NCI-H2196 (cell line): Measurements from ENCODE around the gene NRG2.

ENCODE experiments used
- DNase-seq: peaks from one replicate; lab custom pipeline; 2025; ENCODE audit not compliant: unreplicated experiment; lab: John Stamatoyannopoulos, UW

The NRG2 gene

DNA sequence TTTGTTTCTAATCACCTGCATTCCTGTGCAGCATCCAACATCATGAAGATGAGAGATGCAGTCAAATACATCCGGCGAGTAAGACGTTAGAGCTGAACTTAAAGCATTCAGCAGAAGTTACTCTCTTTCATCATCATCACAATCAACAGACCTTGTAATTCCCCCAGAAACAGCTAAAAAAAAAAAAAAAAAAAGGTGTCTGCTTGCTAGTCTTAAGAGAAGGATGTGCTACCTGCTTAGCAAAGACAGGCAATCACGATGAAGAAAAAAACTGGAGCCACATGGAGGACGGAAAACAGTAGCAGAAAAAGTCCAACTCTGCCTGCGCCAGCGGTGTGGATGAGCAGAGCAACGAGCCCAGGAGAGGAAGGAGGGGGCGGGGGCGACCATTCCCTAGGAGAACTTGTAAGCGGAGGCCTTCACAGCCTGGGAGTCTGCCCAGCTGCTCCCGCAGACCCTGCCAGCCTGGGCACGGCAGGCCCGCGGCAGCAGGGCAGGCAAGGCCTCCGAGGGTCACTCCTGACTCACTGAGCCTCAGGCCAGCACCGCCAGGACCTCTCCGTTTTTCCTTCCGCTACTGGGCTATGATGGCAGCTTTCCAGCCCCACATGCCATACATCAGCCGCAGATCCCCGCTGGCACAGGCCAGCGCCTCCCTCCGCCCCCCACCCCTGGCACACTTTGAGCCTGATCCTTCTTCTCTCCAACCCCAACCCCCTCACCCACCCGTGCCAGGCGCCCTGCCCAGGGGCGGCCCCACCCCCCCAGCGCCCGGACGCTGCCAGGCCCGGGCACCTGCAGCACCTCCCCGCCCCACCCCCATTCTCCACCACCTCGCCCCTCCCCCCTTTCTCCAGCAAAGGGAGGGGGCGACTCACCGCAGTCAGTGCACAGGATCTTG lies 1.4 kb downstream of the NRG2 start:
- peak; percentile 65 for DNase-seq

DNA sequence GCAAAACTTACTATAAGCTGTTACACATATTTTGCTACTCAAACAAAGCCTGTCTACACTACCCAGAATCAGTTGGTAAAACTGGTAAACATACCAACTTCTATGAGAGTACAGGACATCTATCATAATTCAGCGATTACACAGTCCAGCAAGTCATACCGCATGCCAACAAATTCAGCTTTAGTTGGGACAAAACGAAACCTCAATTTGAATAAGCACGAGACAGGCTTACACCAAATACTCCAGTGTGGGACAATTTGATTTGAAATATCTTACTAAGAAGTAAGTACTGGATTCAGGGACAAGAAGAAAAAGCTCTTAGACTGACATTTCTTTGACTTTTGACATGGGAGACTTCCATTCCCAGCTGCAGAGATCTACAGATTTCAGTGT lies 2.0 kb downstream of the NRG2 start:
- DNase-seq: no peak

DNA sequence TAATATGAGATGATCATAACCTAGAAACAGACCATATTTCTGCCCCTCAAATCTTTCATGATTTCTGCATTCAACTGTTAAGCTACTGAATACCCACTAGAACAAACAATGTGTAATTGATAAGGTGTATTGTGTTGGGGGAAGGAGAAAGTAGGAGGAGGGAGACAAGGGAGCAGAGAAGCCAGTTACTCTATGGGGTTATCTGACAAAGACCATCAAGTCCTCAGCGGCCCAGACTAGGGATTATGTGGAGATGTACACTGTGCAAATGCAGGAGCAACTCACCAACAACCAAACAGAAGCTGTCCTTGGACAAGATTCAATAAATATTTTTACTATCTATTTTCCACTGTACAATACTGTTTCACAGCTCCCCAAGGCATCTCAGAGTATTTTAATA lies 2.7 kb downstream of the NRG2 start:
- DNase-seq: no peak

DNA sequence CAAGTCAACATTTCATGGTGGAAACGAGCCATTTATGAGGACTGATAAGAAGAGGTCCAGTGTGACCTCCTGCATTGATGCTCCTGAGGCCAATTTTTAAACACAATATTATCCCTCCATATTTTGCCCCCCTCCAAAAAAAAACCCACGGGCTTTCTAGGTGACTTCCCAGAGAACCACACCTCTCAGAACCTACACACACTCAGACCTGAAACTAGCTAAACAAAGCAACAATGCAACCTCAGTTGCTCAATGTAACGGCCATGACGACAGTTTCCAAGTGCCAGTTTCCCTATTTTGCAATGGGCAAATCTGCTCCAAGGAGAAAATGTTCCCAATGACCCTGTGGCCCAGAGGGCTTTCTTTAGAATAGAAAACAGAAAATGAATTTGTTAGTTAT lies 3.5 kb downstream of the NRG2 start:
- DNase-seq: no peak

DNA sequence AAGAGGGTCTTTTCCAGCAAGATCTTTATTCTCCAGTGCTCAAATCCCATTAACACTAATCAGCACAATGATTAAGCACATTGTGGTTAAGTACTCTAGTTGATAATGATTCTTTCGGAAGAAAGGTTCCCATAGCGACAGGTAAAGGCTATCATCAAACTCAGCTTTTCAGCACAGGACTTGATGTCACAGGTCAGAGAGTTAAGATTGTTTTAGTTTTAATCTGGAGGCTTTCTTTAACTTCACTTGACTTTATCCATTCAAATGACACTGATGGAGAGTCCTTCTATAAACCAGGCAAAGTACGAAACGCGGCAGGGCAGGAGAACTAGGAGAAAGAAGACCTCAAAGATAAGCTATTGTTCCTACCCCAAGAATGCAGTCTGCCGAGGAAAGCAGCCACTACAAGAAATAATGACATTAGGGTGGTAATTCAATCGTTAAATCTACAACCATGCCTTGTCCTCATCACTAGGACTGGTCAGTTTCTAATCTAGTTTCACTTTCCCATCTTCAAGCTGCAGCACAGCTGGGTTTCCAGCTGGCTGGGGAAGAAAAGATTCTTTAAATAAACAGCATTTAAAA lies 4.6 kb downstream of the NRG2 start:
- peak; percentile 37 for DNase-seq

DNA sequence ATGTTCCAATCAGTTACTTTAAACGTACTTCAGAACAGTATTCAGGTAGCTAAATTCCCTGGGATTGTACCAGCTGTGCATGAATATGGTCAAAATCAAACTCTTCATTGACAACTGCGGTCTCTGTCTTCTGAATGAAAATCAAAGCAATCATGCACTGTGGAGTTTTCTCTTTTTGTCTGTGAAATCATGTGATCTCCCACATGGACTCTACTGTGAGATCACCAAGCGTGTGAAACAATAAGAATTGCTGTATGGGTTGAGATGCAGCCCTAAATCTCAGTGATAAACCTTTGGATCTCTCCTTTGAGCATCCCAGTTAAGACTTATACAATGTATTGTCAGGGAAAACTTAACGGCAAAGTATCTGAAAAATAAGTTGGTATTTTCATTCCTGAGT lies 6.1 kb downstream of the NRG2 start:
- DNase-seq: no peak

DNA sequence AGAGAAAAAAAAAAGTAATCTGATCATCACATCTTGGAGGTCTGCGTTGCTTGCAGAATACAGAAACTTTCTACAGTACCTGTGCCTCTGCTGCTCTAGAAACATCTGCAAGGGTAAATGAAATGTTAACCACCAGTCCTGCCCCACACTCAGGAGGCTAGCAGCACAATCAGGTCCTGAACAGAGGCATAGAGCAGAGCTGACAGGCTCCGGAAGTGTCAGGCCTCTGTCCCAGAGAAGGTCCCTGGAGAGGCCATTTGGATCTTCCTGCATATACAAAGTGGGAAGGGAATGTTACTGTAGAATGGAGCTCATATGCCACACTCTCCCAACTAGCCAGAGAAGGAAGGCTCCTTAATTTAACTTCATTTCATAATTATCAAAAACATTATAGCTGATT lies 7.2 kb downstream of the NRG2 start:
- no peak for DNase-seq

DNA sequence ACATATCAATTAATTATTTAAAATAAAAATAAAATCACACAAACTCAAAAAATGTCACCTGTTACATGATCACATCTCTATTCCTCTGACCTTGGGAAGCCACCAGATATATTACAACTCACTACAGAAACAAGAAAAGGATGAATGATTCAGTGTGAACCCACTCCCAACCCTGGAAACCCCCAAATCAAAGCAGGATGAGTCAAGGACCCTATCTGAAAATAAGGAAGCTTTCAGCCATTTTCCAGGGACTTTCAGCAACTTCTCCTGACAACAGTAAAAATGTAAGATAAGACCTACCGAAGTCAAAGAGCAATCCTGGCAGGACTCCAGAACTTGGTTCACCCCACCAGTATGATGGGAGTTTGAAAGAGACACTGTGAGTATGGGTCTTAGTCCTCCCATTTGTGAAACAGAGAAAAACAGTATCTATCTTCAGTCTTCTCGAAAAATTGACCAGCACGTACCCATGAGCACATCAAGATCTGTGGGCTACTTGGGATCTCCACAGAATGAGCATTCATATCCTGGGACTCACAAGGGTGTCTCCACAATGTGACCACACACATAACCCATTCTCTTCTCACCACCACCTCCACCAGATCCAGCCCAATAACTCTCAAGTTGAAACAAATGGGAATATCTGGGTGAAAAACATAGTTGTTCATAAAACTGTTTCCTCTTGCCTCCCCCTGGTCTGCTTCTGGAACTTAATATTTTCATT lies 9.9 kb downstream of the NRG2 start:
- no peak for DNase-seq

DNA sequence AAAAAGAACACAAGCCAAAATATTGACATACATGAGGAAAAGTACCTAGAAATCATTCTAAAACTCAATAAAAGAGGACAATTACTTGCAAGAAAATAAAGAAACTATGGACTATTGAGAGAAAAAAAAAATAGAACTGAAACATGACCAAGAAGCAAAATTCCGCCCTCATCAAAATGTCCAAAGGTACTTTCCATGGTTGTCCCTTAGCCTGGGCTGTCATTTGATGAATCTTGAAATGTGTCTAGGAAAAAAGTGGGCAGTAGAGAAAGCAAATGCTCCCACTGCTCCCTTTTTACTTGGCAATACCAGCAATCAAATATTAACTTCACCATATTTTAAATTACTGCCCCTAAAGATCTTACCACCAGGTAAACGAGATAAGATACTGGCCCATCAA lies 10.8 kb downstream of the NRG2 start:
- DNase-seq: no peak

DNA sequence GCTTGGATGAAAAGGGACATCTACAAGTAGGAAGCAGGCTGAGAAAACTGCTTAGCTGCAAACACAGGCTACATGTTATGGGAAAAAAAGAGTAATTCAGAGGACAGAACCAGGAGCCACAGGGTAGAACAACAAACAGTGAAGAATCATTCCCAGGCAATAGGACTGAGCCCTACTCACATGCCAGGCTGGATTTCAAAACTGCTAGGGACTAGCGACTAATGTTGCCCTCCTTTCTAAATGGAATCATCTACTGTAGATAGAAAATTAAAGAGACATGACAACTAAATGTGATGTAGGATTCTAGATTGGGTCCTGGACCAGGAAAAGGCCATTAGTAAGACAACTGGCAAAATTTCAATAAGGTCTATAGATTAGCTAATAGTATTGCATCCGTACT lies 15.3 kb downstream of the NRG2 start:
- DNase-seq: no peak

DNA sequence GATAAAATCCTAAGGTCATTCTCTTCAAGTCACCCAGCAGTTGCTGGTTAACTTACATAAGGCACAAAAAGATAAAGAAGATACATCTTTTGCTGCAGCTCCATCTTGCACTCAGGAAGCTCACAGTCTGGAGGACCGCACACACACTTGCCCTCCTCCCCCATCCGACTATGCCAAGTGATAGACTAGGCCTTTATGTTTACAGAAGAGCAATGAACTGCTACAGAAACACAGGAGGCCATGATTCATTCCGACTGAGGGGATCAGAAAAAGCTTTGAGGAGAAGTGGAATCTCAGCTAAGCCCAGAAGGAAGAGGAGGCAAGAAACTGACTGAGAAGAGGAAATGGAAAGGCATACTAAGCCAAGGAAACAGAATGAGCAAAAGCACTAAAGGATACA lies 17.4 kb downstream of the NRG2 start:
- no peak for DNase-seq

DNA sequence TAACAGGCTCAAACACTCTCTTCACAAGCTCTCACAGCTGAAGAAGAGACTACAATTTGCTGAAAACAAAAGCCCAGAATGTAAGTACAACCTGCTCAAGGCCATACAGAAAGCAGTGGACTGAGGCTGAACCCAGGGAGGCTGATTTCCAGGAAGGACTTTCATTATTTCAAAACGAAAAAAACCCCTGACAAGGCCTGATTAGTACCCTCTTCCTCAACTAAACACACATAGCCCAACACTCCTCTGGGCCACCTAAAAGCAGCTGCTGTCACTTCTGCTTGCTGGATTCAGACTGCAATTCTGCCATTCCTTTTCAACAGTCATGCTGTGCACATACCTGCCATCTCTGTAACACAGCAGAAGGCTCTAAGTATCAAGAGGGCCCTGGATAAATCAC lies 18.2 kb downstream of the NRG2 start:
- DNase-seq: no peak

DNA sequence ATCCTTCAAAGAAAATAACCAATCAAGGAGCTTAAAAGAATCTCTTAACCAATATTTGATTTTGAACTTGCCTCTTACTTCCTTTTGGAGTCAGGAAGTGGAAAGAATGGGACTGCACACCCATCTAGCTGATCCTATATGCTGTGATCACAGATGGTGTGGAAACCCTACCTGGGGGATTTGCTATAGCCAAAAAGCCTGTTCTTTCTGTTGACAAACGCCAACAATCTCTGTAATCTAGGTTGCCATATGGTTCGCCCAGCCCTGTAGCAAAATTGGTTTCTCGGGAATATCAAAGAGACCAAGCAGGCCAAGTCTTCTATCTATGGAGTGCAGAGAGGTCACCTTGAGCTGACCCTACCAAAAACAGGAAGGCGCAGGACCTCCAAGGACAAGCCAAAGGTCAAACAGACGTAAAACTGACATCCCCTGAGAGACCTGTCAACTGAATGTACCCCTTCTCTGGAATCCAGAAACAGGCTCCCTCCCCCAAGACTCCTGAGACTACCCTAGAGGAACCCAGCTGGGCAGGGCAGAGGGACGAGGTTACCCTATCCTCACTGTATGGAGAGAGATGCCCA lies 19.4 kb downstream of the NRG2 start:
- DNase-seq: no peak

DNA sequence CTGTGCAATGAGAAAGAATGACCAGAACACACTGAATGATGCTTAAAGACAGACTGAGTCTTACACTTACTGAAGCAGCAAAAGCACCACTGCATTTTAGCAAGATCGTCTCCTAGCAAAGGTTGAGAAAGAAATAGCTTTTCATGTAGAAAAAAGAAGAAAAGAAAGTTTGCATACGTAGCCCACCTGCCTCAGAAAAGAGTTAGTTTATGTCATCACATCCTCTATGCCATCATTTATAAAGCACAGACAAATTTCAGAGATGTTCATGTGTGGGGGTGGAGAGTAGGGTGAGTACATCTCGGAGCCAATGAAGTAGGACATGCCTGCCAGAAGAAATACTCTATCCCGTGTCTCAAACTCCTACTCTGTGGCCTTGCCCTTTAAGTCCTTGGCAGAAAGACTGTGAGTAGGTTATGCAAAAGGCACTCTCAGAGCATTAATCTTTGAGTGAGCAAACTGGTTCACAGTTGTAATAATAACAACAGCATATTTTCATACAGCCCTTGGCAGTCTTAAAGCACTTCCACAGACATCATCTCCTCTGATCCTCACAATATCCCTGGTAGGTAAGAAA lies 22.4 kb downstream of the NRG2 start:
- DNase-seq: no peak

DNA sequence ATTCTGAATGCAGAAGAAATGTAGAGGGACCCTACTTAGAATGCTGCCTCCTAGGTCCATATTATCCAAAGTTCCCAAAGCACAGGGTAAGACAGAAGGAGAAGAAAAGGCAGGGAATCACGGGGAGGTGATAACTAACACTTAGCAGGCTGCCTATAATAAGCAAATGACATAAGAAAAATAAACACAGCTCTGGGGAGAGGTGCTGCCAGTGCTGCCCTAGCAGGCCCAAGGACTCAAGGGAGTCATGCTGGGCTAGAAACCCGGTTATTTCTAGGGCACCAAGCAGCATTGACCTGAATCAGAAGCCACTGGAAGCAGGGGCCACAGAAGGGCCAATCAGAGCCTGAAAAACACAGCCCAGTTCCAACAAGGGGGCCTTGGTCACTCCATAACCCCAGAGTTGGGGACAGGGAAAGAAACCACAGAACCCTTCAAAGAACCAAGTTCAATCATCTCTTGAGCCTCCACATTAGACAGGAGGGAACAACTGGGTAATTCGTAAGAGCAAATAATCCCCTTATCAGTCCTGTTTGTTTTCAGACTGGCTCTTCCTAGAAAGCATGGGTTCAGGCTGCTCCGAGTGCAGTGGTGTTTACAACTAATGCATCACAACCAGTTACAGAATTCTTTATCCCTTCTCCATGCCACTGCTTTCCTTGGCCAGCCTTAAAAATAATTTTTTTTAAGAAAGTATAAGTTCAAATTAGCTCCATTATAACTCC lies 24.0 kb downstream of the NRG2 start:
- no peak for DNase-seq

DNA sequence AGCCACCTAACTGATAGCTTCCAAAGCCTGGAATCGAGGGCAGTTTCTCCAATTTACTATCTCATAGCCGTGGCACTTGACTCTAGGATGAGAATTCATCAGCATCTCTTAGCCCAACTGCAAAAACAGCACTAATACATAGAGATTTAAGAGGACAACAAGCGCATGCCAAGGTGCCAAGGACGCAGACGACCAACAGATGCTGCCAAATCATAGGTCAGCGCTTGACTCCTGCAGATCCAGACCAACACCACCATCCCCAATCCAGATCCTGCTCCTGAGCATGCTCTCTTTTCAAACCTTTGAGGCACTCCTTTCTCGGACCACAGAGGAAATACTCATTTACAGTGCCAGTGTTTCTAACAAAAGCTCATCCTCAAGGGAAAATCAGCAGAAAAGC lies 24.6 kb downstream of the NRG2 start:
- DNase-seq: no peak

DNA sequence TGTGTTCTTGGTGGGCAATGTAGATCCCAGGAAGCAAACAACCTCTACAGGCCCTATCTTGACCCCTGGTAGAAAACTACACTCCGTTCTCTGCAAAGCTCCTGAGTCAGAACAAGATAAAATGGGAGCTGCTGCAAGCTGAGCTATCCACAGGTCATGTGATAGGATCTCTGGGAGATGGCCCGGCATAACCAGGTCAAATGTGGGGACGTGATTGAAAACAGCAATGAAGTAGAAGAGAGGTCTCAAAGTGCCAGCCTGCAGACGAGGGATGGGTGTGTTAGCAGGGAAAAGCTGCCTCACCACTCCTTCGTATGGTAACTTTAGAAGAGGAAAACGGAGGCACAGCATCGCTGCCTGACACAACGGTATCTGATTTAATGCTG lies 25.0 kb downstream of the NRG2 start:
- no peak for DNase-seq

DNA sequence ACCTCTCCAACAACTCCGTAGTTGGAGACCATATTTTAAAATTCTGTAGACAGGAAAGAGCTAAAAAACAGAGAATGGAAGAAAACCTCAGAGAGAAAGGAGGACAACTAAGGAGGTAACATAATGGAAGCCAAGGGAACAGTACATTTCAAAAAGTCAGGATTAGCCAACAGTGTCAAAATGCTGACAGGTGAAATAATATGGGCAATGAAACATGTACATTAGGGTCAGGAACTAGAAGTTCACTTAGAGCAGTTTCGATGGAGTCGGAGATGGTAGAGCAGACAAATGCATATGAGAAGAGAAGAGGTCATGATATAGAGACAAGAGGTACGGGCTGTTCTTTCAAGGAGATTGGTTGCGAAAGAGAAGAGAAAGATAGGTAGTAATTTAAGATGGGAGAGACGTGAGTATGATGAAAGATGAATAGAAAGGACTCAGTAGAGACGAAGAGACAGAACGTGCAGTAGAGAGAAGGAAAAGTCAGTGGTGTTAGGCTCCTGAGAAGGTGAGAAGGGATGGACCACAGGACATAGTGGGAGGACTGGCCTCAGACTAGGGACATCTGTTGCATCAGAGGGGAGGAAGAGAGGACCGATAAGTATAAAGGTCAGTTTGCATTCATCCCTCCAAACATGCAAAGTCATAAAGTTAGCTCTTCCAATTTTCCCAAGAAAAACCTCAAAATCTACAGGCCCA lies 25.6 kb downstream of the NRG2 start:
- no peak for DNase-seq

DNA sequence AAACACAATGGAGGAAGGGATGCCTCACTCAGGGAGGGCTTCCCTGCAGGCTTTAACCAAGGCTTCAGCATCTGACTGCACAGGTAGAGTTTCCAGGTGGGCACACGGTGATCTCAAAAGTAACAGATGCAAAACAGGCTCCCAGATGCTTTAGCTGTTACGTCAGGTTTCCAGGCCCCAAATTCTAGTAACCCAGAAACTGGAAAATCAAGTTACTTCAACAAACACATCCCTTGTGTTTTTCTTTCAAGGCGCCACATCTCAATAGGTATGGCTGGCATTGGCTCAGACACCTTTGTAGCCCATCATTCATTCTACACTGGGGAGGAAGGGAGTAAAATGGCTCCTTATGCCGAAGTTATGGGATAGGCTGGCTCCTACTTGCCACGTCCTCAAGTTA lies 27.4 kb downstream of the NRG2 start:
- DNase-seq: no peak

DNA sequence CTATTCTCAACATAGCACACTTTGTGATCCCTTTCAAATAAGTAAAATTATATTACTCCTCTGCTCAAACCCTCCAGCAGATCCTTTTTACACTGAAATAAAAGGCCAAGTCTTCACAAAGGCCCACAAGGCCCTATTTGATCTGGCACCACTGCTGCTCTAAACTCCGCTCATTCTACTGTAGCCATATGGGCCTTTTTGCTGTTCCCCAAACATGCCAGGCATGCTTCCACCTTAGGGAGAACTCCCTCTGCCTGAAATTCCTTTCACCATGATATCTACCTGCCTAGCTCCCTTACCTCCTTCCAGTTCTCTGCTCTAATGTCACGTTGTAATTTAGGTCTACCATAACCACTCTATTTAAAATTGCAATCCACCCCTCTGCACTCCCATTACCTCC lies 28.3 kb downstream of the NRG2 start:
- DNase-seq: no peak
